Ascending aorta (tissue), 2 donors: Measurements from ENCODE around the gene SNX25. TPM values are rescaled to one million over a fixed set of nuclear protein-coding genes. Genes with fewer than 3 reads are reported as not detected.

Source experiments
- DNase-seq, 2 donors: peaks; one replicate each; pipeline ENCODE4 v3.0.0-alpha.2; 2019; ENCODE audit warnings: low spot score in 2 of 2
- H3K27ac ChIP-seq, 2 donors: fragments of 200-600 bp; sonication (generic); one replicate each; pipeline ENCODE4 v1.5.1; 2016 to 2017; ENCODE audit warnings: mild to moderate bottlenecking in 1 of 2
- H3K27me3 ChIP-seq: fragments of 200-600 bp; sonication (generic); one replicate; pipeline ENCODE4 v1.5.1; 2017
- H3K36me3 ChIP-seq, 2 donors: fragments of 200-600 bp; sonication (generic); one replicate each; pipeline ENCODE4 v1.5.1; 2016
- H3K4me1 ChIP-seq, 2 donors: fragments of 200-600 bp; sonication (generic); one replicate each; pipeline ENCODE4 v1.5.1; 2016 to 2017; ENCODE audit warnings: mild to moderate bottlenecking in 1 of 2
- H3K4me3 ChIP-seq, 2 donors: fragments of 200-600 bp; sonication (generic); one replicate each; pipeline ENCODE4 v1.5.1; 2016 to 2017; ENCODE audit warnings: mild to moderate bottlenecking in 1 of 2
- H3K9me3 ChIP-seq, 2 donors: fragments of 200-600 bp; sonication (generic); one replicate each; pipeline ENCODE4 v1.5.1; 2016
- intact Hi-C: fragments of 100-400 bp; cut with DNase I; formaldehyde crosslinking; loops from one replicate; pipeline ENCODE4 v1.15.1; 2023
- total RNA-seq: library from RNA; depleted of rRNA; stranded (reverse); fragments of >200 nt; gene quantifications from one replicate; pipeline ENCODE4 v1.1.0, GENCODE V29; 2016
- TF ChIP-seq, protein P1 (sequence below), 3 experiments: fragments of 200-600 bp in 2 of 3; fragments of 450-650 bp in 1 of 3; sonication (generic) in 2 of 3; IDR thresholded peaks; one replicate each; pipeline ENCODE4 v1.5.1; 2016 to 2019; ENCODE audit warnings: antibody characterized with exemption in 3 of 3, mild to moderate bottlenecking in 1 of 3, moderate library complexity in 1 of 3

The SNX25 gene
- total RNA-seq, 1 donor from 2014 or later, result 18.7 TPM

DNA sequence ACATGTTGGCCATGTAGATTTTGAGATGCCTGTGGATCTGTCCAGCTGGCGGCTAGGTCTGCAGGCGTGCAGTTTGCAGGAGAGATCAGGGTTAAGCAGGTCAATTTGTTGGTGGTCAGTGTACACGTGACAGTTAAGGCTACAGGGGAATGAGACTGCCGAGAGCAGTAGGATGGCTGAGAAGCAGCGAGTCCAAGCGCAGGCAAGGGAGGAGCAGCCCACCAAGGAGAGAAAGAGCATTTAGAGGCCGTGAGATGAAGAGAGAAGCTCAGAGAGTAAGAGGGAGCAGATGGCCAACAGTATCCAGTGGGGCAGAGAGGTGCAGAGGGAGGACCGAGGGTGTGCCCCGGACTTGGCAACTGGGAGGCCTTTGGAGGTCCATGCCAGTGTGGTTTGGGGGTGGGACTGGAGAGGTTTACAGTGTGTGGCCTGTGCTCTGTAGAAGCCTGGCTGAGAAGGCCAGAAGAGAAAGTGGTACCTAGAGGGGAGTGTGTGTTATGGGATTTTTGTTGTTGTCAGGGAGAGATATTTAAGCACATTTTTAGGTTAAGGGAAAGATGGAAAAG, 18.4 kb downstream of the SNX25 start:
- peak overlapping the region in 1 of 2 donors; percentile 14 for H3K4me3 ChIP-seq
- DNase-seq, result peak in 1 of 2 donors; percentile 58
- intact Hi-C loops, result no loop called here
- H3K27me3 ChIP-seq, result no peaks in the 10 kb centered on the region
- TF ChIP-seq, protein P1, sequence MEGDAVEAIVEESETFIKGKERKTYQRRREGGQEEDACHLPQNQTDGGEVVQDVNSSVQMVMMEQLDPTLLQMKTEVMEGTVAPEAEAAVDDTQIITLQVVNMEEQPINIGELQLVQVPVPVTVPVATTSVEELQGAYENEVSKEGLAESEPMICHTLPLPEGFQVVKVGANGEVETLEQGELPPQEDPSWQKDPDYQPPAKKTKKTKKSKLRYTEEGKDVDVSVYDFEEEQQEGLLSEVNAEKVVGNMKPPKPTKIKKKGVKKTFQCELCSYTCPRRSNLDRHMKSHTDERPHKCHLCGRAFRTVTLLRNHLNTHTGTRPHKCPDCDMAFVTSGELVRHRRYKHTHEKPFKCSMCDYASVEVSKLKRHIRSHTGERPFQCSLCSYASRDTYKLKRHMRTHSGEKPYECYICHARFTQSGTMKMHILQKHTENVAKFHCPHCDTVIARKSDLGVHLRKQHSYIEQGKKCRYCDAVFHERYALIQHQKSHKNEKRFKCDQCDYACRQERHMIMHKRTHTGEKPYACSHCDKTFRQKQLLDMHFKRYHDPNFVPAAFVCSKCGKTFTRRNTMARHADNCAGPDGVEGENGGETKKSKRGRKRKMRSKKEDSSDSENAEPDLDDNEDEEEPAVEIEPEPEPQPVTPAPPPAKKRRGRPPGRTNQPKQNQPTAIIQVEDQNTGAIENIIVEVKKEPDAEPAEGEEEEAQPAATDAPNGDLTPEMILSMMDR (IDR thresholded peaks at IDR 0.05), result no peak
- H3K36me3 ChIP-seq, result no peaks in the 10 kb centered on the region
- H3K27ac ChIP-seq, result peak overlapping the region; percentile 62 to 71
- no peaks in the 10 kb centered on the region for H3K9me3 ChIP-seq
- peaks cover 0 to 29% of the 10 kb centered on the region in 2 donors for H3K4me1 ChIP-seq

DNA sequence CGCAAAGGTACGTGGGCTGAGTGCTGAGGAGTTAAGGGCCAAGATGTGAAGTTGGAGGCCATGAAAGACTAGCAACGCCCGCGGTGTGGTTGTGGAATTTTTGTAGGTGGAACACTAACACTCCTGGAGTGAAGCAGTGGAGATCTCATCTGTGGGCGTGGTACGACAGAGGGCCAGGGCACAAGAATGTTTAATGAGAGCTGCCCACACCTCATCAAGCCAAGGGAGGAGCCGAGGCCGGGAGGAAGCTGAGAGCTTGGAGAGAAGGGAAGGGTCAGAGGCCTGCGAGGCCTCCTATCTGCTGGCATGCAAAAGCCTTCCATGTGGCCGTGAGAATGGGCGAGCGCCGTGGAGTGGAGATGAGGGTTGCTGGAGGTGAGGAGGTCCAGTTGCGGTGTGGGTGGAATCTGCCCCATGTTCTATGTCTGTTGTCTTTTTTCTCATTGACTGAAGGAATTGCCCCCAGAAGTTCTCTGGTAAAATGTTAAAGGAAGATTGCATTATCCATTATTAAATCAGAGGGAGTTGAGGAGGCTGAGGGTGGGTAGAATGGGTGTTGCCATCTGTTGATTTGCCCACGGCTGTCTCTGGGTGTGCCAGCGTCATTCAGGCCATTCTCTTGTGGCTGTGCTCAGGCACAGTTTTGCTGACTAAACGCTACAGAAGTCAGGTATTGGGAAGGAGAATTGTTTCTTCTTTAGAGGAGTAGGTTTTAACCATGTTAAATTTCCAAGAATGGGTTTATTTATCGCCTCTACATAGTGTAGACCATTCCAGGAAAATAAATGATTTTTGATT, 19.8 kb downstream of the SNX25 start:
- intact Hi-C loops, result no loop called here
- Histone ChIP-seq H3K27ac (peak overlapping the region; percentile 62 to 71), H3K4me1 (peaks cover 0 to 30% of the 10 kb centered on the region in 2 donors), H3K9me3 (no peaks in the 10 kb centered on the region), H3K36me3 (no peaks in the 10 kb centered on the region), H3K4me3 (no peak overlapping the region), H3K27me3 (no peaks in the 10 kb centered on the region)
- DNase-seq, result no peak
- TF ChIP-seq, protein P1 (IDR thresholded peaks at IDR 0.05), result no peak

DNA sequence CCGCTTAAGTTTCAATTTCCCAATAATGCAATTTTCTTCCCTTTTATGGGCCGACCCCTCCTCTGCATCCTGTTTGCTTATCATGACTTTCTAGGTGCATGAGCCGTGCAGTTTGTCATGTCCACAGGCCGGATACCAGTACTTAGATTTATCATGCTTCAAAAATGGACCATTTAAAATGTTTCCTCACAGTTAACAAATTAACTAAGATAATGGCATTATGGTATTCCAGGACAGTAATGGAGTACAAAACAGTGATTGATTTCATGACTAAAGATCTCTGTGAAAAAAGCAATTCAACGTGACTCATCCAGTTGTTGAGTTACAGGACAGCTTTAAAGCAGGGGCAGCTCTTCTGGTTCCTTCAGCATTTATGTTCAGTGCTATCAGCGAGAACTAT, 23.0 kb downstream of the SNX25 start:
- intact Hi-C loops, result no loop called here
- Histone ChIP-seq H3K4me3 (no peak overlapping the region), H3K4me1 (peaks cover 0 to 35% of the 10 kb centered on the region in 2 donors), H3K9me3 (no peaks in the 10 kb centered on the region), H3K36me3 (no peaks in the 10 kb centered on the region), H3K27me3 (no peaks in the 10 kb centered on the region), H3K27ac (peak overlapping the region in 1 of 2 donors; percentile 17)
- no peak for DNase-seq
- TF ChIP-seq, protein P1 (IDR thresholded peaks at IDR 0.05), result no peak

- no peaks in the 10 kb centered on the region for H3K9me3 ChIP-seq
- no peak for DNase-seq
- H3K36me3 ChIP-seq, result no peaks in the 10 kb centered on the region
- peaks cover 0 to 23% of the 10 kb centered on the region in 2 donors for H3K4me1 ChIP-seq
- no peak overlapping the region for H3K27ac ChIP-seq
- H3K4me3 ChIP-seq, result no peak overlapping the region
- intact Hi-C loops, result no loop called here
- no peaks in the 10 kb centered on the region for H3K27me3 ChIP-seq
- TF ChIP-seq, protein P1 (IDR thresholded peaks at IDR 0.05), result no peak
Observed at GRCh38 chr4:185235119-185235842, 25.9 kb downstream of the SNX25 start.

- Histone ChIP-seq H3K36me3 (no peaks in the 10 kb centered on the region), H3K27ac (no peak overlapping the region), H3K4me1 (peaks cover 0 to 23% of the 10 kb centered on the region in 2 donors), H3K4me3 (no peak overlapping the region), H3K27me3 (no peaks in the 10 kb centered on the region), H3K9me3 (no peaks in the 10 kb centered on the region)
- DNase-seq, result no peak
- intact Hi-C loops, result no loop called here
- TF ChIP-seq, protein P1 (IDR thresholded peaks at IDR 0.05), result no peak
Observed at GRCh38 chr4:185235843-185236503, 26.6 kb downstream of the SNX25 start.
